ENCODE results near the gene JAG2.

Gene JAG2

GRCh38 chr14:105107351-105107750 lies 61.2 kb downstream of the JAG2 start:
- H3K4me1 ChIP-seq (ENCODE audit: control insufficient read depth, insufficient read depth, low read length), result peaks cover 4% of the 10 kb centered on the region; the same call in 1 of the 2 replicates
- no peak for TF ChIP-seq ZNF76 (tag by site-specific recombination; IDR thresholded peaks at IDR 0.05; ENCODE audit: borderline replicate concordance, low read depth)
- 0 out of 2 replicates have a peak, but pooled peaks have one; percentile 23 for TF ChIP-seq ZNF121 (tag by site-specific recombination; IDR thresholded peaks at IDR 0.05)
- POLR2A ChIA-PET, result interaction anchor here (0.7 kb wide), 1 partner anchor 210 kb away, joined by 3 read pairs; no protein-coding TSS in a partner anchor
- H3K27ac ChIP-seq (ENCODE audit: extremely low read depth, low read depth, low read length), result no peak overlapping the region
- no peak overlapping the region for H3K4me3 ChIP-seq (ENCODE audit: low read depth, low read length)
- CTCF ChIA-PET, result interaction anchor here (0.7 to 1.2 kb wide), 4 partner anchors 9 to 19 kb away, joined by 3 to 5 read pairs (median 4); no protein-coding TSS in a partner anchor
- no peaks in the 10 kb centered on the region for H3K36me3 ChIP-seq (ENCODE audit: control insufficient read depth in 2 of 2, insufficient read depth in 1 of 2, low read length in 2 of 2)
- H3K9me3 ChIP-seq (ENCODE audit: control insufficient read depth, insufficient read depth, low read depth, low read length), result no peaks in the 10 kb centered on the region

GRCh38 chr14:105105158-105105557 lies 63.4 kb downstream of the JAG2 start:
- no peaks in the 10 kb centered on the region for H3K36me3 ChIP-seq (ENCODE audit: control insufficient read depth in 2 of 2, insufficient read depth in 1 of 2, low read length in 2 of 2)
- ChIA-PET CTCF (interaction anchor here (0.6 to 1.2 kb wide), 2 partner anchors 9 to 11 kb away, joined by 3 to 5 read pairs; no protein-coding TSS in a partner anchor), POLR2A (interaction anchor here (0.5 kb wide), 1 partner anchor 352 kb away, joined by 9 read pairs; the partner anchor contains the start of gene SIVA1)
- H3K9me3 ChIP-seq (ENCODE audit: control insufficient read depth, insufficient read depth, low read depth, low read length), result no peaks in the 10 kb centered on the region
- H3K4me3 ChIP-seq (ENCODE audit: low read depth, low read length), result no peak overlapping the region
- no peak overlapping the region for H3K27ac ChIP-seq (ENCODE audit: extremely low read depth, low read depth, low read length)
- peaks cover 4% of the 10 kb centered on the region; the same call in 1 of the 2 replicates for H3K4me1 ChIP-seq (ENCODE audit: control insufficient read depth, insufficient read depth, low read length)
- TF ChIP-seq ZBTB17 (tag by site-specific recombination; IDR thresholded peaks at IDR 0.05) (peak; percentile 24; the same call in 1 of the 2 replicates), SP7 (tag by site-specific recombination; IDR thresholded peaks at IDR 0.05) (no peak)

GRCh38 chr14:105102893-105103292 lies 65.7 kb downstream of the JAG2 start:
- Histone ChIP-seq H3K27ac (ENCODE audit: extremely low read depth, low read depth, low read length) (no peak overlapping the region), H3K4me3 (ENCODE audit: low read depth, low read length) (no peak overlapping the region), H3K4me1 (ENCODE audit: control insufficient read depth, insufficient read depth, low read length) (peaks cover 4% of the 10 kb centered on the region; the same call in 1 of the 2 replicates), H3K36me3 (ENCODE audit: control insufficient read depth in 2 of 2, insufficient read depth in 1 of 2, low read length in 2 of 2) (no peaks in the 10 kb centered on the region), H3K9me3 (ENCODE audit: control insufficient read depth, insufficient read depth, low read depth, low read length) (no peaks in the 10 kb centered on the region)
- ChIA-PET CTCF (interaction anchor here (1.5 kb wide), 1 partner anchor 13 kb away, joined by 7 read pairs; no protein-coding TSS in a partner anchor), POLR2A (no interaction called here)
- no peak for TF ChIP-seq ZNF239 (tag by site-specific recombination; IDR thresholded peaks at IDR 0.05)
- TF ChIP-seq ZNF341 (tag by site-specific recombination; IDR thresholded peaks at IDR 0.05; ENCODE audit: low read depth), result no peak
- TF ChIP-seq ZFP3 (tag by site-specific recombination; IDR thresholded peaks at IDR 0.05; ENCODE audit: low read depth), result no peak
- no peak for TF ChIP-seq ZBTB49 (tag by site-specific recombination; IDR thresholded peaks at IDR 0.05; ENCODE audit: low read depth)
- no peak for TF ChIP-seq SALL2 (tag by site-specific recombination; IDR thresholded peaks at IDR 0.05; ENCODE audit: borderline replicate concordance)
- no peak for TF ChIP-seq ZEB2 (tag by site-specific recombination; IDR thresholded peaks at IDR 0.05)
- TF ChIP-seq ZFP37 (tag by site-specific recombination; IDR thresholded peaks at IDR 0.05), result no peak
- no peak for TF ChIP-seq ZNF585B (tag by site-specific recombination; IDR thresholded peaks at IDR 0.05)
- TF ChIP-seq GLIS1 (tag by site-specific recombination; IDR thresholded peaks at IDR 0.05), result no peak
- TF ChIP-seq MEIS1 (CRISPR knock-in tag; IDR thresholded peaks at IDR 0.05; ENCODE audit: borderline replicate concordance), result no peak

GRCh38 chr14:105102361-105102870 lies 66.2 kb downstream of the JAG2 start:
- H3K4me1 ChIP-seq (ENCODE audit: control insufficient read depth, insufficient read depth, low read length), result peaks cover 4% of the 10 kb centered on the region; the same call in 1 of the 2 replicates
- ChIA-PET CTCF (interaction anchor here (0.6 to 1.5 kb wide), 2 partner anchors 13 to 1591 kb away, joined by 3 to 7 read pairs; no protein-coding TSS in a partner anchor), POLR2A (no interaction called here)
- no peaks in the 10 kb centered on the region for H3K36me3 ChIP-seq (ENCODE audit: control insufficient read depth in 2 of 2, insufficient read depth in 1 of 2, low read length in 2 of 2)
- TF ChIP-seq BCL11B (tag by site-specific recombination; IDR thresholded peaks at IDR 0.05; ENCODE audit: low read depth), result no peak
- no peak for TF ChIP-seq ZNF26 (tag by site-specific recombination; IDR thresholded peaks at IDR 0.05)
- H3K4me3 ChIP-seq (ENCODE audit: low read depth, low read length), result no peak overlapping the region
- H3K27ac ChIP-seq (ENCODE audit: extremely low read depth, low read depth, low read length), result no peak overlapping the region
- H3K9me3 ChIP-seq (ENCODE audit: control insufficient read depth, insufficient read depth, low read depth, low read length), result no peaks in the 10 kb centered on the region
